H1 (cell line): ENCODE results near the gene GDF2. TPM values are rescaled to one million over a fixed set of nuclear protein-coding genes. Genes with fewer than 3 reads are reported as not detected.

ENCODE experiments used
- CTCF ChIA-PET: fragments of 300-600 bp; sonication (Branson Sonifier 250); formaldehyde crosslinking; loops from one replicate; lab custom pipeline; 2021; ENCODE audit not compliant: partially characterized antibody; lab: Charles Lee
- POLR2A ChIA-PET: fragments of 300-600 bp; sonication (Branson Sonifier 250); formaldehyde crosslinking; loops from one replicate; lab custom pipeline; 2021; ENCODE audit warnings: inconsistent platforms; ENCODE audit not compliant: partially characterized antibody; lab: Charles Lee
- DNase-seq, 2 experiments: peaks; one replicate each; pipeline versions ENCODE4 v3.0.0 to v3.0.0-alpha.2; 2010 to 2022; ENCODE audit warnings: low spot score in 2 of 2, low read depth in 1 of 2, mixed read lengths in 1 of 2
- FAIRE-seq: peaks from 2 replicates; lab custom pipeline; 2011; peaks lifted over from hg19 to GRCh38; lab: Jason Lieb, UNC
- H2AFZ ChIP-seq: 2 replicates; pipeline ENCODE4 v1.8.1; 2012; ENCODE audit warnings: low read length, inconsistent platforms
- H2AK5ac ChIP-seq: 2 replicates; pipeline ENCODE4 v1.6.1; 2013; ENCODE audit warnings: low read depth, low read length
- H2BK120ac ChIP-seq: replicated peaks from 2 replicates; pipeline ENCODE3; 2013; ENCODE audit warnings: low read depth, low read length, inconsistent platforms
- H2BK12ac ChIP-seq: 2 replicates; pipeline ENCODE4 v1.6.1; 2013; ENCODE audit warnings: low read depth, low read length
- H2BK15ac ChIP-seq: 2 replicates; pipeline ENCODE4 v1.6.1; 2013; ENCODE audit warnings: low read length
- H2BK20ac ChIP-seq: 2 replicates; pipeline ENCODE4 v1.6.1; 2013; ENCODE audit warnings: low read length
- H2BK5ac ChIP-seq: 2 replicates; pipeline ENCODE4 v1.6.1; 2013; ENCODE audit warnings: low read depth, low read length
- H3K14ac ChIP-seq: 2 replicates; pipeline ENCODE4 v1.6.1; 2013; ENCODE audit warnings: inconsistent platforms; ENCODE audit not compliant: insufficient read length
- H3K18ac ChIP-seq: 2 replicates; pipeline ENCODE4 v1.6.1; 2013; ENCODE audit warnings: low read length; ENCODE audit errors: extremely low read depth
- H3K23ac ChIP-seq: 2 replicates; pipeline ENCODE4 v1.6.1; 2013; ENCODE audit warnings: inconsistent platforms; ENCODE audit not compliant: insufficient read length
- H3K23me2 ChIP-seq: 2 replicates; pipeline ENCODE4 v1.6.1; 2013; ENCODE audit warnings: low read depth, low read length
- H3K27ac ChIP-seq: 2 replicates; pipeline ENCODE4 v1.6.1; 2011; ENCODE audit warnings: low read depth, low read length, inconsistent platforms
- H3K27me3 ChIP-seq, 4 experiments: replicated peaks in 1 of 4; 1 replicate in 1 of 4; 2 replicates in 3 of 4; pipeline versions ENCODE4 v1.6.1 to v1.8.1; 2011 to 2013; ENCODE audit warnings: low read length in 3 of 4, mild to moderate bottlenecking in 3 of 4, inconsistent platforms in 2 of 4, mixed read lengths in 2 of 4, moderate library complexity in 1 of 4; ENCODE audit not compliant: control insufficient read depth in 3 of 4, insufficient read depth in 3 of 4; ENCODE audit errors: extremely low read depth in 1 of 4
- H3K36me3 ChIP-seq, 4 experiments: 2 replicates each; pipeline versions ENCODE4 v1.6.1 to v1.8.1; 2011 to 2013; ENCODE audit warnings: mild to moderate bottlenecking in 4 of 4, low read length in 3 of 4, moderate library complexity in 2 of 4, control low read depth in 1 of 4, inconsistent platforms in 1 of 4; ENCODE audit not compliant: insufficient read depth in 4 of 4, control insufficient read depth in 2 of 4
- H3K4ac ChIP-seq: replicated peaks from 2 replicates; pipeline ENCODE3; 2013; ENCODE audit warnings: low read length, low read depth, mixed read lengths, inconsistent platforms; ENCODE audit not compliant: insufficient read length
- H3K4me1 ChIP-seq, 4 experiments: replicated peaks in 1 of 4; 1 replicate in 1 of 4; 2 replicates in 3 of 4; pipeline versions ENCODE4 v1.6.1 to v1.8.1; 2011 to 2013; ENCODE audit warnings: low read length in 3 of 4, inconsistent platforms in 2 of 4, mixed read lengths in 1 of 4; ENCODE audit not compliant: insufficient read depth in 4 of 4, control insufficient read depth in 3 of 4
- H3K4me2 ChIP-seq, 2 experiments: 2 replicates each; pipeline versions ENCODE4 v1.6.1 to v1.8.1; 2011 to 2013; ENCODE audit warnings: low read depth in 2 of 2, low read length in 2 of 2, control low read depth in 1 of 2, inconsistent platforms in 1 of 2, mild to moderate bottlenecking in 1 of 2; ENCODE audit not compliant: insufficient read depth in 1 of 2
- H3K4me3 ChIP-seq, 4 experiments: fragments of 200-600, 300-600 bp in 1 of 4; sonication (generic), shearing (Covaris generic), sonication (Bioruptor Twin) in 1 of 4; 2 replicates each; pipeline versions ENCODE4 v1.5.1 to v1.8.1; 2011 to 2016; ENCODE audit warnings: low read length in 4 of 4, low read depth in 3 of 4, control low read depth in 2 of 4, inconsistent platforms in 2 of 4, mild to moderate bottlenecking in 2 of 4, mixed read lengths in 1 of 4, moderate library complexity in 1 of 4; ENCODE audit not compliant: insufficient read depth in 2 of 4; ENCODE audit errors: extremely low read depth in 1 of 4
- H3K56ac ChIP-seq: replicated peaks from 2 replicates; pipeline ENCODE3; 2013; ENCODE audit warnings: low read depth, mild to moderate bottlenecking, mixed read lengths, low read length, inconsistent platforms; ENCODE audit not compliant: insufficient read length
- H3K79me1 ChIP-seq: 2 replicates; pipeline ENCODE4 v1.6.1; 2013; ENCODE audit warnings: low read depth, low read length, control low read depth
- H3K79me2 ChIP-seq, 2 experiments: 2 replicates each; pipeline versions ENCODE4 v1.6.1 to v1.8.1; 2012 to 2013; ENCODE audit warnings: low read length in 2 of 2, mild to moderate bottlenecking in 2 of 2, inconsistent platforms in 1 of 2; ENCODE audit not compliant: insufficient read depth in 2 of 2, control insufficient read depth in 1 of 2
- H3K9ac ChIP-seq, 4 experiments: replicated peaks in 1 of 4; 1 replicate in 1 of 4; 2 replicates in 3 of 4; pipeline versions ENCODE4 v1.6.1 to v1.8.1; 2011 to 2013; ENCODE audit warnings: low read depth in 3 of 4, low read length in 3 of 4, control low read depth in 2 of 4, mild to moderate bottlenecking in 2 of 4, moderate library complexity in 2 of 4, inconsistent platforms in 1 of 4; ENCODE audit errors: extremely low read depth in 1 of 4
- H3K9me3 ChIP-seq, 2 experiments: 2 replicates each; pipeline versions ENCODE4 v1.6.1 to v1.8.1; 2012 to 2013; ENCODE audit warnings: mild to moderate bottlenecking in 2 of 2, moderate library complexity in 2 of 2, control low read depth in 1 of 2, inconsistent platforms in 1 of 2, low read depth in 1 of 2, low read length in 1 of 2, mixed read lengths in 1 of 2; ENCODE audit not compliant: insufficient read depth in 2 of 2
- H4K20me1 ChIP-seq, 2 experiments: replicated peaks in 1 of 2; 2 replicates each; pipeline versions ENCODE3 to v1.8.1; 2011 to 2013; ENCODE audit warnings: inconsistent platforms in 2 of 2, low read length in 2 of 2, mild to moderate bottlenecking in 1 of 2; ENCODE audit not compliant: insufficient read depth in 2 of 2, control insufficient read depth in 1 of 2
- H4K5ac ChIP-seq: 2 replicates; pipeline ENCODE4 v1.6.1; 2013; ENCODE audit warnings: low read length, low read depth, mixed read lengths, inconsistent platforms; ENCODE audit not compliant: insufficient read length
- H4K8ac ChIP-seq: 2 replicates; pipeline ENCODE4 v1.8.0; 2013; ENCODE audit warnings: mild to moderate bottlenecking, moderate library complexity, low read length, inconsistent platforms; ENCODE audit not compliant: insufficient read depth; ENCODE audit errors: extremely low read depth
- H4K91ac ChIP-seq: replicated peaks from 2 replicates; pipeline ENCODE3; 2013; ENCODE audit warnings: low read length, mixed read lengths, inconsistent platforms; ENCODE audit not compliant: insufficient read length
- CEBPB ChIP-seq: IDR thresholded peaks from 2 replicates; pipeline ENCODE4 v1.6.1; 2012; ENCODE audit warnings: low read depth, low read length
- CHD1 ChIP-seq: IDR thresholded peaks from 2 replicates; pipeline ENCODE4 v1.6.1; 2012; ENCODE audit warnings: low read depth, low read length, improper control_type of control experiment
- EZH2 ChIP-seq: fragments of 200-600 bp; sonication (generic); IDR thresholded peaks from 2 replicates; pipeline ENCODE4 v1.7.1; 2012; ENCODE audit warnings: low read depth, mild to moderate bottlenecking, moderate library complexity, low read length, inconsistent platforms; ENCODE audit not compliant: severe bottlenecking
- SIX5 ChIP-seq: IDR thresholded peaks from 2 replicates; pipeline ENCODE4 v1.6.1; 2011; ENCODE audit warnings: mild to moderate bottlenecking, low read depth, low read length
- SP2 ChIP-seq: IDR thresholded peaks from 2 replicates; pipeline ENCODE4 v1.6.1; 2012; ENCODE audit warnings: mild to moderate bottlenecking, low read length, inconsistent platforms
- WGBS, 2 experiments: shearing (Covaris generic) in 1 of 2; methylation state at CpG; one replicate each; pipeline versions ENCODE4 v1.1.6 to v1.1.7; 2013 to 2015; ENCODE audit warnings: low lambda C conversion rate in 2 of 2, mixed read lengths in 2 of 2, inconsistent platforms in 1 of 2, low coverage in 1 of 2, missing lambda C conversion rate in 1 of 2; ENCODE audit not compliant: insufficient replicate concordance in 2 of 2, insufficient coverage in 1 of 2, insufficient read length in 1 of 2; ENCODE audit errors: extremely low coverage in 1 of 2, missing lambda C conversion rate in 1 of 2; 5-methylcytosine and 5-hydroxymethylcytosine counted together
- polyA plus RNA-seq, 7 experiments: library from polyadenylated mRNA; depleted of rRNA in 3 of 7; stranded (reverse) in 5 of 7; unstranded in 2 of 7; fragments of >200 nt in 5 of 7; fragments of 200-250 nt in 2 of 7; gene quantifications; 1 replicate in 5 of 7; 2 replicates in 1 of 7; 4 replicates in 1 of 7; pipeline versions ENCODE4 v1.2.1 to v1.2.3, GENCODE V29; 2011 to 2013; ENCODE audit warnings: missing spikeins in 2 of 7, mixed read lengths in 2 of 7
- total RNA-seq: library from RNA; stranded (reverse); fragmentation: NEBNext Ultra II Directional; extraction: Animal tissue kit (Norgen Biotek cat#: 25700); gene quantifications from 2 replicates; pipeline ENCODE4 v1.2.1, GENCODE V29; 2021
- TF ChIP-seq, protein P1 (sequence below), 3 experiments: IDR thresholded peaks; 1 replicate in 2 of 3; 2 replicates in 1 of 3; pipeline versions ENCODE4 v1.5.1 to v1.6.1; 2011; ENCODE audit warnings: low read length in 3 of 3, mild to moderate bottlenecking in 3 of 3, inconsistent platforms in 2 of 3, low read depth in 1 of 3, moderate library complexity in 1 of 3; ENCODE audit not compliant: insufficient read depth in 1 of 3; ENCODE audit errors: control extremely low read depth in 1 of 3

The GDF2 gene
- total and polyA plus RNA-seq, 2 of the 8 experiments (the other 6 are each of a cell fraction or from before 2014, with no cell fraction given) = not detected

DNA sequence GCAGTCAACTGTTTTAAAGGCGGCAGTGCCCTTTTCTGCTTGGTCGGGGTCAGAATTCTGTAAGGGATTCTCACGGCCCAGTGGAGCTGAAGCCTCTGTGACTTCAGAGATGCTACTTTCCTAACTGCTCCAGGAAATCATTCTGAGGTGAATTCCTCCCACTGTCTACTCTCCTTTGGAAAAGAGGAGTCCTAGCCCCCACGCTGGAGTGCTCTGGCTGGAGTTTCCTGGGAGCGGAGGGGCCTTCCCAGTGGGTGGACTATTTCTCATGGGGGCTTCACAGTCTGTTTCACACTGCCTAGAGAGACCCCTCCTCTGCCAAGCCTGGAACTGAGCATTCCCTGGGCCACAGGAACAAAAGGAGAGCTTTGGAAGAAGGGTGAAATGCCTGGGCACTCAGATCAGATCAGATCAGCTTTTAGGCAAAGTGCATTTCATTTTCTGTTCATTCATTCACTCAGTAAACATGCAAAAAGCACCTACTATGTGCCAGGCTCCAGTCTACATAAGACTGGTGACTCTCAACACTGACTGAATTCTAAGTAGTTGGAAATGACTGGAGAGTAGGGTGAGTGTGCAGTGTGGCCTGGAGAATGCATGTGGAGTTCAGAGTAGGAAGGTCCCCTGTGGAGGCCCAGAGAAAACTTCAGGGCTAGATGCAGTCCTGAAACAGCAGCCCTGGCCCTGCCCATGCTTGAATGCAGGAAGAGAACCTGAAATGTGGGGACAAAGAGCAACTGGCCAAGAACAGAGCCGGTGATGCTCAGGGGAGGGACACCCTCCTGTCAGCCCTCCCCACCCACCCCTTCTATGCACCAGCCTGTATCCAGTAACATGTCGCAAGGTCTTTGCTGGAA lies 49.6 kb downstream of the GDF2 start:
- Histone ChIP-seq H4K20me1 (peaks cover 0 to 1% of the 10 kb centered on the region in 2 experiments), H3K56ac (no peak overlapping the region), H2AK5ac (no peak overlapping the region), H2AFZ (no peak overlapping the region), H3K4me1 (peaks cover 0 to 8% (median 5%) of the 10 kb centered on the region in 4 experiments; a peak in 6 of 7 replicates), H4K5ac (no peak overlapping the region), H3K79me1 (no peaks in the 10 kb centered on the region; the same call in 1 of the 2 replicates), H3K36me3 (no peaks in the 10 kb centered on the region), H3K14ac (no peak overlapping the region), H2BK120ac (no peak overlapping the region), H3K9me3 (no peaks in the 10 kb centered on the region), H3K23ac (no peak overlapping the region), H3K4ac (no peak overlapping the region), H3K23me2 (no peaks in the 10 kb centered on the region), H3K27ac (no peak overlapping the region), H3K4me2 (peak overlapping the region in 1 of 2 experiments; percentile 34; a peak in 1 of 4 replicates), H2BK5ac (no peak overlapping the region), H3K9ac (no peak overlapping the region), H2BK15ac (no peak overlapping the region), H2BK20ac (no peak overlapping the region), H3K27me3 (no peaks in the 10 kb centered on the region), H4K8ac (no peak overlapping the region), H3K18ac (no peak overlapping the region), H3K4me3 (no peak overlapping the region), H3K79me2 (no peaks in the 10 kb centered on the region), H4K91ac (no peak overlapping the region), H2BK12ac (no peak overlapping the region)
- ChIA-PET CTCF (interaction anchor here (1.0 to 4.4 kb wide), 3 partner anchors 11 to 69 kb away, joined by 3 to 42 read pairs (median 4); no protein-coding TSS in a partner anchor), POLR2A (interaction anchor here (1.5 to 3.9 kb wide), 2 partner anchors 12 to 31 kb away, joined by 4 to 14 read pairs; partner anchors contain the start of gene ZNF488)
- DNase-seq (peak in 1 of 2 experiments; percentile 41), FAIRE-seq (no peak)
- 84% methylated on average over 7 of the region's 7 CpGs; no CpG with 5 or more reads in 1 of the 2 experiments for WGBS, 2 experiments
- TF ChIP-seq EZH2 (no peak), CHD1 (no peak), CEBPB (no peak), SIX5 (no peak), SP2 (no peak)
- TF ChIP-seq, protein P1, sequence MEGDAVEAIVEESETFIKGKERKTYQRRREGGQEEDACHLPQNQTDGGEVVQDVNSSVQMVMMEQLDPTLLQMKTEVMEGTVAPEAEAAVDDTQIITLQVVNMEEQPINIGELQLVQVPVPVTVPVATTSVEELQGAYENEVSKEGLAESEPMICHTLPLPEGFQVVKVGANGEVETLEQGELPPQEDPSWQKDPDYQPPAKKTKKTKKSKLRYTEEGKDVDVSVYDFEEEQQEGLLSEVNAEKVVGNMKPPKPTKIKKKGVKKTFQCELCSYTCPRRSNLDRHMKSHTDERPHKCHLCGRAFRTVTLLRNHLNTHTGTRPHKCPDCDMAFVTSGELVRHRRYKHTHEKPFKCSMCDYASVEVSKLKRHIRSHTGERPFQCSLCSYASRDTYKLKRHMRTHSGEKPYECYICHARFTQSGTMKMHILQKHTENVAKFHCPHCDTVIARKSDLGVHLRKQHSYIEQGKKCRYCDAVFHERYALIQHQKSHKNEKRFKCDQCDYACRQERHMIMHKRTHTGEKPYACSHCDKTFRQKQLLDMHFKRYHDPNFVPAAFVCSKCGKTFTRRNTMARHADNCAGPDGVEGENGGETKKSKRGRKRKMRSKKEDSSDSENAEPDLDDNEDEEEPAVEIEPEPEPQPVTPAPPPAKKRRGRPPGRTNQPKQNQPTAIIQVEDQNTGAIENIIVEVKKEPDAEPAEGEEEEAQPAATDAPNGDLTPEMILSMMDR (IDR thresholded peaks at IDR 0.05; ENCODE audit: control extremely low read depth in 1 of 3, insufficient read depth in 1 of 3, low read depth in 1 of 3, low read length in 3 of 3) = no peak
